ENCODE measurements around the gene BRAP.
"Not testable (repeated sequence)": the region's sequence is repeated elsewhere in the genome, so short reads cannot be mapped to it uniquely, and the experiment has no call there.

The BRAP gene

DNA sequence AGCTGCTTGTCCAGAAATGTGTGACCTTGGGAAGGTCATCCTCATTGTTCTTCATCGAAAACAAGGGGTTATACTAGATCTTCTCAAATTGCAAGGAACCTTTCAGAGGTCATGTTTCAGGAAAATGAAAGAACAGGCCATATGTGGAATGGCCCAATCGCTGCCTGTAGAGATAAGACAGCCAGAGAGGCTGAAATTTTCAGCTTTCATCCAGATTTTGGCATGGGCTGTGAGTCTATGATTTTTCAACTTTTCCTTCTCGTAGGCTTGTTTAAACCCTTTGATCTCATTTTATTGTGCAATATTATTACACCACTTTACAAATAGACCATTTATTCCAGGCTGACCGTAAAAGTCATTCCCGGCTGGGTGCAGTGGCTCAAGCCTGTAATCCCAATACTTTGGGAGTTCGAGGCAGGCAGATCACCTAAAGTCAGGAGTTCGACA lies 69.6 kb downstream of the BRAP start:
- Histone ChIP-seq H3K4me3 (no peak overlapping the region), H3K27ac (no peak overlapping the region)
- TF ChIP-seq, protein P1, sequence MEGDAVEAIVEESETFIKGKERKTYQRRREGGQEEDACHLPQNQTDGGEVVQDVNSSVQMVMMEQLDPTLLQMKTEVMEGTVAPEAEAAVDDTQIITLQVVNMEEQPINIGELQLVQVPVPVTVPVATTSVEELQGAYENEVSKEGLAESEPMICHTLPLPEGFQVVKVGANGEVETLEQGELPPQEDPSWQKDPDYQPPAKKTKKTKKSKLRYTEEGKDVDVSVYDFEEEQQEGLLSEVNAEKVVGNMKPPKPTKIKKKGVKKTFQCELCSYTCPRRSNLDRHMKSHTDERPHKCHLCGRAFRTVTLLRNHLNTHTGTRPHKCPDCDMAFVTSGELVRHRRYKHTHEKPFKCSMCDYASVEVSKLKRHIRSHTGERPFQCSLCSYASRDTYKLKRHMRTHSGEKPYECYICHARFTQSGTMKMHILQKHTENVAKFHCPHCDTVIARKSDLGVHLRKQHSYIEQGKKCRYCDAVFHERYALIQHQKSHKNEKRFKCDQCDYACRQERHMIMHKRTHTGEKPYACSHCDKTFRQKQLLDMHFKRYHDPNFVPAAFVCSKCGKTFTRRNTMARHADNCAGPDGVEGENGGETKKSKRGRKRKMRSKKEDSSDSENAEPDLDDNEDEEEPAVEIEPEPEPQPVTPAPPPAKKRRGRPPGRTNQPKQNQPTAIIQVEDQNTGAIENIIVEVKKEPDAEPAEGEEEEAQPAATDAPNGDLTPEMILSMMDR (IDR thresholded peaks at IDR 0.05): no peak
- no peak for DNase-seq (ENCODE audit: low spot score)

DNA sequence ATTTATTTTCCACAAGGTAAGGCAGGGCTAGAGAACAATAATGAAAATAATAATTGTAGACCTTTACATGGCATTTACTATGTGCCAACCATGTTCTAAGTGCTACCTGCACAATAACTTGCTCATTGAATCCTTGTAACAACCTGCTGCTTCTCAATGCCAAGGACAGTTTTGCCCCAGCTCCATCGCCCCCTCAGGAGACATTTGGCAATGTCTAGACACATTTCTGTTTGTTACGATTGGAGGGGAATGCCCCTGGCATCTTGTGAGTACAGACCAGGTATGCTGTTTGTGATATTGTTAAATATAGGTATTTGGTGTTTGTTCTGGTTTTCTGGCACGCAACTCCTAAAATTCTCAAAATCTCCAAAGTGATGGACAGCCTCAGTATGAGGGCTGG lies 78.5 kb downstream of the BRAP start:
- DNase-seq (ENCODE audit: low spot score): no peak
- Histone ChIP-seq H3K27ac (no peak overlapping the region), H3K4me3 (no peak overlapping the region)
- TF ChIP-seq, protein P1 (IDR thresholded peaks at IDR 0.05): no peak

DNA sequence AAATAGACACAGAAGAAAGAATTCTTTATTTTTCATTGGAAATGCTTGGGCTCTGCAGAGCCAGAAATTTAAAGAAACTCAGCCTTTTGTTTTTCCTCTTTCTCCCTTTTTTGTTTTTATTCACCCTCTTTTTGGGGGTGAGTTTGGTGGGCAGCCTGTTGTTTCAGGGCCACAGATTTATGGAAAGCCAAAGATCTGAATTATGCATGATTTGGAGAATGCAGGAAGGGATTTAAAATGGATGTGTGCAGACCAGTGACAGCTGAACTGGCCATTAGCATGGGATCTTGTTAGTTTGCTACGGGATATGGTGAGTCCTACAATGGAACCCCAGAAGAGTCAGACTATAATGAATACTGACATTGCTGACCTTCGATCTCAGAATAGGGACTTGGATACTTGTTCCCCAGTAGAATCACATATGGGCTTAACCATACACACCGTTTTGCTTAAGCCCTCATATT lies 79.0 kb downstream of the BRAP start:
- DNase-seq (ENCODE audit: low spot score): no peak
- TF ChIP-seq, protein P1 (IDR thresholded peaks at IDR 0.05): no peak
- Histone ChIP-seq H3K4me3 (no peak overlapping the region), H3K27ac (no peak overlapping the region)

DNA sequence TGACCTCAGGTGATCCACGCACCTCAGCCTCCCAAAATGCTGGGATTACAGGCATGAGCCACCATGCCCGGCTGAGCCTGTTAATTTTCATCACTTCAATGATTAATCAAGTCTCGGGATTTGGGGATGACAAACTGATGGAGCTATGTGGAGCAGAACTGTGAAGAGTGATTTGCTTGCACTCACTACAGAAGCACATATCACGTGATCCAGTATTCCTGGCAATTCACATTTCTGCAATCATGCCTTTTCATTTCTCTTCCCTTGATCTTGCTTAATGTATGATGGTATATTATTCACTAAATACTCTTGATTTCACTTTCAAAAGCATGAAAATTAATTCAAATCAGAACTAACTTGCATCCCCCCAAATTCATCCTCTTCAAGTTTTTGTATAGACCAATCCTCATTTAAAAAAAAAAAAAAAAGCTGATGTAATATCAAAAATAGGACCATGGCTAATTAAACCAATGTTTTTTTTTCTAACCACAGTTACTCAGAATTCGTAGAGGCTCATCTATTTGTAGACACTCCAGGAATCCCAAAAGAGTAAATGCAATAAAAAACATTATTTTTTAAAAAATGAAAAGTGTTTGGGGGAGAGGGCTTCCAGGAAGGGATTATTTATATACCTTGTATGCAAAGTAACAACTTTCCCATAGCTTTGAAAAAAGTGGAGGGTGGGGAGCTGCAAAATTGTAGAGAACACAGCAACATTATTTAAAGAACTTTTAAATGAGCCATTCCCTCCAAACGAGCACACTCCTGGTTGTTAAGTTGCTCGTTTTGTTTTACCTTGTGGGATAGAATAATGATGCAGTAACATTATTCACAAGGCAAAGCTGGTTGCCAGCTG lies 79.6 kb downstream of the BRAP start:
- no peak for DNase-seq (ENCODE audit: low spot score)
- no peak overlapping the region for H3K4me3 ChIP-seq
- TF ChIP-seq, protein P1 (IDR thresholded peaks at IDR 0.05): no peak
- no peak overlapping the region for H3K27ac ChIP-seq

DNA sequence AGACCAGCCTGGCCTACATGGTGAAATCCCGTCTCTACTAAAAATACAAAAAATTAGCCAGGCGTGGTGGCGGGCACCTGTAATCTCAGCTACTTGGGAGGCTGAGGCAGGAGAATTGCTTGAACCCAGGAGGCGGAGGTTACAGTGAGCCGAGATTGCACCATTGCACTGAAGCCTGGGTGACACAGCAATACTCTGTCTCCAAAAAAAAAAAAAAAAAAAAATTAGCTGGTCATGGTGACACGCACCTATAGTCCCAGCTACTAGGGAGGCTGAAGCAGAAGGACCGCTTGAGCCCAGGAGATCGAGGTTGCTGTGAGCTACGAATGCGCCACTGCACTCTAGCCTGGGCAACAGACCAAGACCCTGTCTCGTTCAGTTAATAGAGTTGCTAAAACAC lies 82.9 kb downstream of the BRAP start:
- H3K4me3 ChIP-seq; H3K27ac ChIP-seq; DNase-seq (ENCODE audit: low spot score): not testable (repeated sequence)

DNA sequence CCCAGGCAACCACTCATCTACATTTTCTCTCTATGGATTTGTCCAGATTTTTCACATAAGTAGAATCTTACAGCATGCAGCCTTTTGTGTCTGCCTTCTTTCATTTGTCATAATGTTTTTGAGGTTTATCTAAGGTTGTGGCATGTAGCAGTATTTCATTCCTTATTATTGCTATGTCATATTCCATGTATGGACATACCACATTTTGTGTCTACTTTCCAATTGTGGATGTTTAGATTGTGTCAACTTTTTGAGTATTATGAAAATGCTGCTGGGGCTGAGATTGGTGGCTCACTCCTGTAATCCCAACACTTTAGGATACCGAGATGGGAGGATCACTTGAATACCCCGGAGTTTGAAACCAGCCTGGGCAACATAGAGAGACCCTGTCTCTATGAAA lies 83.4 kb downstream of the BRAP start:
- H3K4me3 ChIP-seq: no peak overlapping the region
- DNase-seq (ENCODE audit: low spot score): no peak
- H3K27ac ChIP-seq: no peak overlapping the region
- TF ChIP-seq, protein P1 (IDR thresholded peaks at IDR 0.05): no peak

DNA sequence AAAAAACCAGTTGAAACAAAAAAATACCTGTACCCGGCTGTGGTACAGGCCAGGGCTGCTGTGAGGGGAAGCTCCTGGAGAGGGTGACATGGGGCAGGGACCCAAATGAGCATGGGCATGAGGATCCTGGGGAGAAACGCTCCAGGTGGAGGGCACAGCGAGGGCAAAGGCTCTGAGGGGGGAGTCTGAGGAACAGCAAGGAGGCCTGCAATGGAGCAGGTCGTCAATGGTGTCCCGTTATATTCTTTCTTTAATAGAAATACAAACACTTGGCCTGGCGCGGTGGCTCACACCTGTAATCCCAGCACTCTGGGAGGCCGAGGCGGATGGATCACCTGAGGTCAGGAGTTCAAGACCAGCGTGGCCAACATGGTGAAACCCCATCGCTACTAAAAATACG lies 84.8 kb downstream of the BRAP start:
- not testable (repeated sequence) for H3K4me3 ChIP-seq; DNase-seq (ENCODE audit: low spot score); H3K27ac ChIP-seq

DNA sequence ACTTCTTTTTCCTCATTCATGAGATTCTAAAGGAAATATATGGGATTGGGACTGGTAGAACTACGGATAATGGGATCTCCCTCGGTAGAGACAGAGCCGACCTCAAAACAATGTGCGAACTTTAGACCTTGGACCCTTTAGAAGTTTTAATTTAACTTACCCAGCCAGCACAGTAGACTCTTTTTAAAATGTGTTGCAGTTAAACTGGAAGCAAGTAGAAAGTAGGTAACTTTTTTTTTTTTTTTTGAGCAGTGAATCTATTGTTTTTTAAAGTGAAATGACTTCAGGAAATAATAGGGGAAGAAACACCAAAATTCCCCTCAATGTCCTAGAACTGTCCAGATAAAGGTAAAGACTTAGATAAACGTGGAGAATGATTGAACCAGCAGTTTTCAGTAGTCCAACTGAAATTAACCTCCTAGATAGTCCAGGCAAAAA lies 85.5 kb downstream of the BRAP start:
- peak overlapping the region; percentile 92 for H3K4me3 ChIP-seq
- no peak for DNase-seq (ENCODE audit: low spot score)
- TF ChIP-seq, protein P1 (IDR thresholded peaks at IDR 0.05): no peak
- peak overlapping the region; percentile 89 to 99 for H3K27ac ChIP-seq
